RWPE1 (cell line): ENCODE results near the gene PRKN.

Source experiments
- CTCF ChIA-PET: fragments of 350-600 bp; sonication (Branson Sonifier 250); formaldehyde crosslinking; extraction: SDS; loops from one replicate; lab custom pipeline; 2021; lab: Yijun Ruan, JAX
- POLR2A ChIA-PET: fragments of 400-600 bp; formaldehyde crosslinking; extraction: SDS; loops from one replicate; lab custom pipeline; 2020; ENCODE audit warnings: antibody characterized with exemption; ENCODE audit not compliant: low non-redundant PET; lab: Yijun Ruan, JAX
- DNase-seq: peaks from one replicate; pipeline ENCODE4 v3.0.0; 2012; ENCODE audit warnings: low spot score
- H3K27ac ChIP-seq: fragments of 450-650 bp; 2 replicates; pipeline ENCODE4 v1.5.1; 2017
- TF ChIP-seq, protein P1 (sequence below): fragments of 450-650 bp; conservative IDR thresholded peaks from 2 replicates; pipeline ENCODE4 v1.5.1; 2017; ENCODE audit warnings: low read depth, mild to moderate bottlenecking

Gene PRKN

DNA sequence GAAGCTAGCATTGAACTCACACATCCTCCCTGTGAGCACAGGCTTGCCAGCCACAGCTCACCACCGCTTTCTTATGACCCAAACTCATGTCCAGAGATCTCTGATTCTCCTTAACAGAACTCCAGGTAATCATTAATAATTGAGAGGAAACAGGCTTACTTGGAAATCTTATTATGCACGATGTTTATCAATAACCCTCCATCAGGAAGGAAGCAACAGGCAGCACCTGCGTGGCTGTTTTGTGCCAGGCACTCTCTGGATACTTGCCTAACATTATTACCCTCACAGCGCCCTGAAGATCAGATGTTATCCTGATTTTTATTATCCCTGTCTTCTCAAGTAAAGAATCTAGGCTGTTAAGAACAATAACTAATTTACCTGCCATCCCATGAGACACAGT, 306.6 kb downstream of the PRKN start:
- CTCF ChIA-PET = interaction anchor here (0.6 to 1.2 kb wide), 2 partner anchors 15 to 32 kb away, joined by 3 to 5 read pairs; no protein-coding TSS in a partner anchor
- DNase-seq = no peak
- TF ChIP-seq, protein P1, sequence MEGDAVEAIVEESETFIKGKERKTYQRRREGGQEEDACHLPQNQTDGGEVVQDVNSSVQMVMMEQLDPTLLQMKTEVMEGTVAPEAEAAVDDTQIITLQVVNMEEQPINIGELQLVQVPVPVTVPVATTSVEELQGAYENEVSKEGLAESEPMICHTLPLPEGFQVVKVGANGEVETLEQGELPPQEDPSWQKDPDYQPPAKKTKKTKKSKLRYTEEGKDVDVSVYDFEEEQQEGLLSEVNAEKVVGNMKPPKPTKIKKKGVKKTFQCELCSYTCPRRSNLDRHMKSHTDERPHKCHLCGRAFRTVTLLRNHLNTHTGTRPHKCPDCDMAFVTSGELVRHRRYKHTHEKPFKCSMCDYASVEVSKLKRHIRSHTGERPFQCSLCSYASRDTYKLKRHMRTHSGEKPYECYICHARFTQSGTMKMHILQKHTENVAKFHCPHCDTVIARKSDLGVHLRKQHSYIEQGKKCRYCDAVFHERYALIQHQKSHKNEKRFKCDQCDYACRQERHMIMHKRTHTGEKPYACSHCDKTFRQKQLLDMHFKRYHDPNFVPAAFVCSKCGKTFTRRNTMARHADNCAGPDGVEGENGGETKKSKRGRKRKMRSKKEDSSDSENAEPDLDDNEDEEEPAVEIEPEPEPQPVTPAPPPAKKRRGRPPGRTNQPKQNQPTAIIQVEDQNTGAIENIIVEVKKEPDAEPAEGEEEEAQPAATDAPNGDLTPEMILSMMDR = no peak
- POLR2A ChIA-PET = no interaction called here
- H3K27ac ChIP-seq = no peak overlapping the region

DNA sequence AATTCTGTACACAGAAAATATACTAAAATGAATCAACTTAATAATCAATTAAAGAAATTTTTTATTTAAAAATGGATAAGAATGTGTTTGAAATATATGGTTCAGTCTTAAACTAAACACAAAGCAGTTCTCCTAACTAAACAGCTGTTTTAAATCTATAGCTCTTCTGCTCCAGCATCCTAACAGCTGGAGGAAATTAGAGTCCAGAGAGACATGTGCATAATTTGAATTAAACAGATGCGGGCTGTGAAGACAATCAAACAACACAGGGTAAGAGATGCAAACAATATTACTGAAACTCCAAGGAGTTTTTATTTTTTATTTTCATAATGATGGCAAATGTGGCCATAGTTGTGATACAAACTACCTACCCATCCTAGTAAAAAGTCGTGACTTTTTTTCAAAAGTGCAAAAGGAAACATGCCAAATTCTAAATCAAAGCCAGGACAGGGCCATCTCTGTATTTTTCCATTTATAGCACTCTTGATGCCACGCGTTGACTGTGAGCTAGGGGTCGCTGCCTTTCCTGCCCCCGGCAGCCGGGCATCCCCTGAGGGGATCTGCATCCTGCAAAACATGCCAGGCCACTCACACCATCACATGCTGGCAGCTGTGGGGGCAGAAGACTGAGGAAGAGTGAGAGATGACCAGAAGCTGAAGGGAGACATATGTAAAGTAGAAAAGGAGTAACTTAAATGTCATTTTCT, 310.6 kb downstream of the PRKN start:
- TF ChIP-seq, protein P1 = no peak
- CTCF ChIA-PET = no interaction called here
- POLR2A ChIA-PET = no interaction called here

DNA sequence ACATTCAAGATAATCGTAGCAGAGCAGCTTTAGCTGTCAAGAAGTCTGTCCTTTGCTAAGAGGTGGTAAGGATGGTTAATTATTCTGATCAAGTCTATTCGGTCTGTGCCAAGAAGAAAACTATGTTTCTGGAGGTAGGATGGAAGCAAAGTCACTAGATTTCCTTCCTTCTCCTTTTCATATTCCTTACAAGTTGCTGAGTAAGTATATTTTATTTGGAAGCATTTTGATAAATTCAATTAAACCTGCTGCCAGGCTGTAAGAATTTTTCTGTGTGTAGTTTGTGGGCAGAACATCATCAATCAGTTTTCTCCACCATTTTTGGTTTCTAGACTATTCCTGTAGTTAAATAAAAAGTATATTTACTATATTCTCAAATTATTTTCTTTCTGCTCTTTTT, 311.3 kb downstream of the PRKN start:
- ChIA-PET CTCF (no interaction called here), POLR2A (no interaction called here)
- no peak for DNase-seq
- no peak overlapping the region for H3K27ac ChIP-seq
- TF ChIP-seq, protein P1 = no peak

More for the DNA sequence above, 310.6 kb downstream of the PRKN start:
- no peak for DNase-seq
- H3K27ac ChIP-seq = no peak overlapping the region

DNA sequence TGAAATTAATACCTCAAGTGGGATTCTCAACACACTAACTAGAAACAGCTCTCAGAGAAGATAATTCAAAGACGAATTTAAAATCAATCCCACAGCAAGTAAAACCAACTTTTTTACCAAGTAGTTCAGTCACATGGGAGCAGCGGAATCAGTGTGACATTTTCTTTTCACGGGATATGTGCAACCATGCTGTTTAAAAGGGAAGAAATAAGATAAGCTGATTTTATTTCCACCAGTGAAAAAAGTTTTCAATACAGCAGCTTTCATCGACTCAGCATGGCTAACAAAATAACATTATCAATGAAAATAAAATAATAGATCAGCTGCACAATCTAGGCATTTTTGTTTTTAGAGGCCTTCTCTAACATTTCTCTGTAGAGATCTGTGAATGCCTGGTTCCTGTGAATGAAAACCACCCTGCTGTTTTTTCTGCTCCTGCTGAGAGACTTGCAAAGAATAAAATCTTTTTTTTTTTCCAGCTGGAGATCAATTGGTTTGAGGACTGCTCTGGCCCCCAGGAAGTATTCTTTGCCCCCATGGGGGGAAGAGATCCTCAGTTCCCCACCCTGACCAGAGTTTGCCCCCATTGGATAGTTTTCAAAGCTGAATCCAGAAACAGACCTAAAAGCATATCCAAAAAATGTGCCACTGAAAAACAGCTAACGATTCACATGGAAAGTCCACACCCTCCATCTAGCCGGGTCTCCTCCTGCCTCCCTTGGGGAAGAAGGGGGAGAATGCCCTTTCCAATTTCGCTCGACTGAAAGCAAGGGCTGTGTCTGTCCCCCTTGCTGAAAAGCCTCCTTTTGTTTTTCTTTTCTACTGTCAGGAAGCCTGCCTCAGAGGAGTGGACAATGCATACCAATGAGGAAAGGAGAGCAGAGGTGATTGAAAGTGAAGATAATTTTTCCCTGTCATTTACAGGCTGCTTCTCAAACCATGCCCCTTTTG, 317.6 kb downstream of the PRKN start:
- H3K27ac ChIP-seq = no peak overlapping the region
- TF ChIP-seq, protein P1 = no peak
- DNase-seq = no peak
- ChIA-PET CTCF (no interaction called here), POLR2A (no interaction called here)

DNA sequence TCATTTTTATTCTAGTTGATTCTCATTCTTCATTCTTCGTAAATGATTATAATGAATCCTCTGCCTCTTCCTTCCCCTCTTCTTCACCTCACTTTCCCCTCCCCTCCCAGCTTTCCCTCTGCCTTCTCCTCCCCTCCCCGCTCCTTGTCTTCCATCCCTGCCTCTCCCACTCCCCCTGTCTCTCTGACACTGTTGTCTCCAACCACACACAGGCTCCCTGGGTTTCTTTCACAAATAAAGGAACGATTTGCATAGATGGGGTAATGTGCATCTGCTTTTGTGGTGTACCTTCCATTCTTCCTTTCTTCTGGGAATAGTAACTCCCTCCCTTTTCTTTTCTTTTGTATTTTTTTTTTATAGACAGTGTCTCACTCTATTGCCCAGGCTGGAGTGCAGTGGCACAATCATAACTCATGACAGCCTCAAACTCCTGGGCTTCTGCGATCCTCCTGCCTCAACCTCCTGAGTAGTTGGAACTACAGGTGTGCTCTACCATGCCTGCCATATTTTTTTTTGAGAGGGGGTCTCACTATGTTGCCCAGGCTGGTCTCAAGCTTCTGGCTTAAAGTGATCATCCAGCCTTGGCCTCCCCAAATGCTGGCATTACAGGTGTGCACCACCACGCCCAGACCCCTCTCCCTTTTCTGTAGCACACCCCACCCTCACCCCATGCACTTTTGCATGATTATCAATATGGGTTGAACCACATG, 318.6 kb downstream of the PRKN start:
- DNase-seq = no peak
- ChIA-PET POLR2A (no interaction called here), CTCF (no interaction called here)
- no peak overlapping the region for H3K27ac ChIP-seq
- TF ChIP-seq, protein P1 = no peak

DNA sequence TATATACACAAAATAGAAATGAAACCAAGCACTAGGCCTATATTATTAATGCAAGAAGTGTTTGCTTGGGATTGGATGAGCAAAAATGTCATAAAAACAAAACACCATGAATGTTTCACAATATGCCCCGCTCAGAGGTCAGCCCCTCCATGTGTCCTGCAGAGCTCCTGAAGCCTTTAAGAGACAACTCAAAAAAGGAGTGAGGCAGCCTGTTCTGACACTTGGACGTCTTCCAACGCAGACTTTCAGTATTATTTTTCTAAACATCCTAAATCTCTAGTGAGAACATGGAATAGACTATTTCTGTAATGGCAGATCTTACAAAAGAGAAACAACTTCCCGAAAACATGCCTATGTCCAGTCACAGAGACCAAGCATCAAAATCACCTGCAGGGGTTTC, 322.6 kb downstream of the PRKN start:
- H3K27ac ChIP-seq = no peak overlapping the region
- ChIA-PET CTCF (no interaction called here), POLR2A (no interaction called here)
- no peak for DNase-seq
- TF ChIP-seq, protein P1 = no peak
